NCI-H2081 (cell line): ENCODE results near the gene NBEA.

ENCODE experiments used
- DNase-seq, 2 experiments: peaks; one replicate each; lab custom pipeline; 2025; lab: John Stamatoyannopoulos, UW

NBEA gene

DNA sequence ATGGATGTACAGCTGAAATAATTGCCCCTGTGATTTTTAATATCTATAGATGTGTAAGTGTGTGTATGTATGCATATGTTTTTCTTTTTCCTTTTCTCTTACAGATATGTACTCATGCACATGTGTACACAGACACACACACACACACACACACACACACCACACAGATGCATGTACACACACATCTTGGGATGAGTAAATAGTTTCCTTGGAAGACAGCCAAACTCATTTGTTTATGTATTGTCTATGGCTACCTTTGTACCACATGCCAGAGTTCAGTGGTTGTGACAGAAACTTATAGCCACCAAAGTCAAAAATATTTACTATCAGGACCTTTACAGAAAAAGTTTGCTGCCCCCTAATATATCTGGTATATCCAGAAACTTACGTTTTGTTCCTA is 341.8 kb downstream of the NBEA start:
- peak; percentile 7 to 70 for DNase-seq

- DNase-seq, result no peak
These were observed 343.6 kb downstream of the NBEA start for GRCh38 chr13:35285677-35286076.

DNA sequence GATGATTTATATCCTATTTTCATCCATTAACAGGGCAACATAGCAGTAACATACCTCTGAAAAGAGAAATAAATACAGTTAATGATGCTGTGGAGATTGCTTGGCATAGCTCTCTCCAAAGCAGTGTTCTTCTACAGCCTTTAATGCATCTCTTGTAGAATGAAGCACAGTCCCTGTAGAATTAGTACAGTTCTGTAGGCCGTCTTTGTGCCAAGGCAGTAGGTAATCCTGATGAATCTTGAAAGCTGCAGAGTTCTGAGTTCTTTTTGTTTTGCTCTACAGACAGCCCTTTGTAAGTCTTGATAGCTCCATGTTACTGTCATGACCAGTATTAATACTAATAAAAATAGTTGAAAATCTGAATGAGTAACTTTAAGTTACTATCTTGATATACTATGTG is 350.3 kb downstream of the NBEA start:
- DNase-seq, result no peak

GRCh38 chr13:35293579-35294226 is 351.6 kb downstream of the NBEA start:
- DNase-seq, result no peak

- DNase-seq, result no peak
These were observed 367.6 kb downstream of the NBEA start for GRCh38 chr13:35309706-35310105.

GRCh38 chr13:35332134-35332533 is 390.1 kb downstream of the NBEA start:
- no peak for DNase-seq

DNA sequence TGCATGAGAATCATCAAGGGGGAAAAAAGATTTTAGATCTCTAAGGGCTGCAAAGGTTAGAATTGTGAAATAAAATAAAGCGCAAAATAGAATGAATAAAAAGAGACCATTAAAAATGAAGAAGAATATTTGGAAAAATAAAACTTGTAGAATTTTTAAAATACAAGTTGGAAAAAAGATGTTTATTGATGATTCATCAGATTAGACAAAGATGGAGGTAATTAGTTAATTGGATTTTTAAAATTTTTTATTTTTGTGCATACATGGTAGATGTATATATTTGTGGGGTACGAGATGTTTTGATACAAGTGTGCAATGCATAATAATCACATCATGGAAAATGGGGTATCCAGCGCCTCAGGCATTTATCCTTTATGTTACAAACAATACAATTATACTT is 391.1 kb downstream of the NBEA start:
- DNase-seq, result no peak

DNA sequence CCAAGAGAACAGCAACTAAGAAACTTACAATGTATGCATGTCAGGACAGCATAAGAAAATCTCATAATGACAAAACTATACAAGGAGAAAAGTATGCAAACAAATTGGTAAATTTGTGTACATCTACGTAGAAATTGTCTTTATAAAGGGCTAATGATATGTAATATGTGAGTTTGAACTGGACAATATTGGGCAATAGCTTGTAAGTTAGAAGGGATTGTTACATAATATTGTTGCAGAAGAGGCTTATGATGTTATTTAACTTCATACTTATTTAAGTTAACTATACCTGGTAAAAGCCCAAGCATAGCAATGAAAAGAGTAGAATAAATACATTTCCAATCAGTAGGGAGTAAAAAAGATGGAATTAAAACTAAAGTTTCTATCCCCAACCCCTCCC is 400.4 kb downstream of the NBEA start:
- DNase-seq, result no peak

DNA sequence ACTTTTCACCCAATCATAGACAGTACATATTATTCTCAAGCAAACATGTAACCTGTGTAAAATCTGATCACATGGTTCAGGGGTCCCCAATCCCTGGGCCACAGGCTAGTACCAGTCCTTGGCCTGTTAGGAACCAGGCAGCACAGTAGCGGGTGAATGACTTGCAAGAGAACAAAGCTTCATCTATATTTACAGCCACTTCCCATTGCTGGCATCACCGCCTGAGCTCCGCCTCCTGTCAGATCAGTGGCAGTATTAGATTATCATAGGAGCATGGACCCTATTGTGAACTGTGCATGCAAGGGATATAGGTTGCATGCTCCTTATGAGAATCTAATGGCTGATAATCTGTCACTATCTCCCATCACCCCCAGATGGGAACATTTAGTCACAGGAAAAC is 401.3 kb downstream of the NBEA start:
- DNase-seq, result no peak

- DNase-seq, result no peak
These were observed 403.9 kb downstream of the NBEA start for GRCh38 chr13:35345992-35346391.

DNA sequence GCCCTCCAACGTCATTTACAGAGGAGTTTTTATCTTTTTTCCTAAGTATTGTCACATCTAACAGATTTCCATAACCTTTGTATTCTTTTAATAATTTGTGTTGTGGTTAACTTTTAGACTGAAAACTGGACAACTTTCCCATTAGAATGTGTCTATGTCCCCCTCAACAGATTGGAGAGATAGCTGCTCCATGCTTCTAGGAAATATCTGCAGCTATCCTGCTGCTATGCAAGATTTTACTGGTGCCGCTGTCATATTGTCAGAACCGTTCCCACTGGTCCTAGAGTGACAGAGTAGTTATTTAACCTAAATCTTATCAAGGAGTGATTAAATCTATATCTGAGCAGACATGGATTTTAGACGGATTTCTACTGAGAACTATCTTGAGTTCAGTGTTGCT is 404.4 kb downstream of the NBEA start:
- no peak for DNase-seq

- no peak for DNase-seq
These were observed 405.7 kb downstream of the NBEA start for GRCh38 chr13:35347679-35348205.

DNA sequence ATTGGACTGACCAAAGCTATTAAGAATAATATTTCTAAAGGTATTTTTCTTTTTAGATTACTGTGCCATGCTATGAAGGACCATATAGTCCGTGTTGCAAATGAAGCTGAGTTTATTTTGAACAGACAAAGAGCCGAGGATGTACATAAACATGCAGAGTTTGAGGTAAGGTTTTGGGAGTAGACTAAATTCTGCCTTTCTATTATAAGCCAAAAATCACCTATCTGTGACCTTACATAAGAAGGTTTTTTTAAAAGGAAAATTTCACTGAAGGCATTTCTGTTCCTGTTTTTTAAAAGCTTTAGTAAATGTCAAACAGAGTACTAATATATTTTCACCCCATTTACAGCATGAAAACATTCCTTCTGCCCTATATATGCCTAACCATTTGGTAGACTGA is 407.0 kb downstream of the NBEA start:
- no peak for DNase-seq

GRCh38 chr13:35349673-35350278 is 407.7 kb downstream of the NBEA start:
- DNase-seq, result no peak

DNA sequence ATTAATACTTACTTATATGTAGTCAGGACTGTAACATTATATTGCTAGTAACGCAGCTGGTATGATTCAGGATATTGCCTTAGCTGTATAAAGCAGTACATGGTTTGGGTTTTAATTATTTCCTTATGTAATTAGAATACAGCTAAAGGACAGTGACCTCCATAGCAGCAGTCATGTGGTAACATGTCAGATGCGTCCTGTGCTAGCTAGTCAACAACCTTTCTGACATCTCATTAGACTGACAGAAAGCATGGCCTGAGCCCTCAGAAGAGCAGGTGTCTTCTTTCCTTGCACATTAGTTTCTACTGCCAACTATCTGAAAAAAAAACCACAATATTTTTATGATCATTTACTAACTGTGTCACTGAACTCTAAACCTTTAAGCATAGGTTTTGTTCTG is 412.2 kb downstream of the NBEA start:
- no peak for DNase-seq

GRCh38 chr13:35354882-35355281 is 412.8 kb downstream of the NBEA start:
- no peak for DNase-seq

GRCh38 chr13:35356572-35356971 is 414.5 kb downstream of the NBEA start:
- no peak for DNase-seq

GRCh38 chr13:35365883-35366282 is 423.8 kb downstream of the NBEA start:
- no peak for DNase-seq

- no peak for DNase-seq
These were observed 425.5 kb downstream of the NBEA start for GRCh38 chr13:35367586-35367985.

DNA sequence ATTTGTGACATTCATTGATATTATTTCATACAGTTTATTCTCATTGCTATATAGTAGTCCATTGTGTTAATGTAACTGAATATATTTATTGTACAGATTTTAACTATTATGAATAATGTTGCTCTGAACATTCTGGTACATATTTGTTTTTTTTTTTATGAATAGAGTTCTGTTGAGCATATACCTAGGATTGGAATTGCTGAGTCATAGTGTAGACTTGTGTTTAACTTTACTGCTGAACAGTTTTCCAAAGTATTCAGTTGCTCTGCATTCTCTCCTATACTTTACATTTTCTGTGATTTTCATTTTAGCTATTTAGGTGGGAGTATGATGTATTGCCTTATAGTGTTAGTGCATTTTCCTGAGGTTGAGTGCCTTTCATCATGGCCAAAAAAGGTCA is 436.9 kb downstream of the NBEA start:
- no peak for DNase-seq

- no peak for DNase-seq
These were observed 437.6 kb downstream of the NBEA start for GRCh38 chr13:35379663-35380062.

GRCh38 chr13:35387682-35388250 is 445.7 kb downstream of the NBEA start:
- DNase-seq, result peak in 1 of 2 experiments; percentile 2
